Ishikawa (cell line): ENCODE data around the gene DPP4.

Experiments
- CEBPB ChIP-seq: IDR thresholded peaks from 2 replicates; pipeline ENCODE4 v1.6.1; 2012
- CREB1 ChIP-seq: IDR thresholded peaks from 2 replicates; pipeline ENCODE4 v1.6.1; 2012; ENCODE audit warnings: low read depth
- EGR1 ChIP-seq: IDR thresholded peaks from 2 replicates; pipeline ENCODE4 v1.6.1; 2012
- EP300 ChIP-seq: IDR thresholded peaks from 2 replicates; pipeline ENCODE4 v1.6.1; 2012; ENCODE audit warnings: borderline replicate concordance
- FOXM1 ChIP-seq: IDR thresholded peaks from 2 replicates; pipeline ENCODE4 v1.6.1; 2012; ENCODE audit warnings: low read depth, borderline replicate concordance
- MAX ChIP-seq: IDR thresholded peaks from 2 replicates; pipeline ENCODE4 v1.6.1; 2012
- NFIC ChIP-seq: IDR thresholded peaks from 2 replicates; pipeline ENCODE4 v1.6.1; 2012
- RAD21 ChIP-seq: IDR thresholded peaks from 2 replicates; pipeline ENCODE4 v1.6.1; 2012; ENCODE audit warnings: low read depth
- REST ChIP-seq: IDR thresholded peaks from 2 replicates; pipeline ENCODE4 v1.6.1; 2012; ENCODE audit warnings: low read depth, mild to moderate bottlenecking
- TAF1 ChIP-seq: IDR thresholded peaks from 2 replicates; pipeline ENCODE4 v1.6.1; 2012; ENCODE audit warnings: low read depth, mild to moderate bottlenecking
- TCF12 ChIP-seq: IDR thresholded peaks from 2 replicates; pipeline ENCODE4 v1.6.1; 2012; ENCODE audit warnings: low read depth
- TEAD4 ChIP-seq: IDR thresholded peaks from 2 replicates; pipeline ENCODE4 v1.6.1; 2012
- USF1 ChIP-seq: IDR thresholded peaks from 2 replicates; pipeline ENCODE4 v1.6.1; 2012
- YY1 ChIP-seq: IDR thresholded peaks from 2 replicates; pipeline ENCODE4 v1.6.1; 2012; ENCODE audit warnings: low read depth
- ZBTB7A ChIP-seq: IDR thresholded peaks from 2 replicates; pipeline ENCODE4 v1.6.1; 2012; ENCODE audit warnings: low read depth

Gene DPP4

GRCh38 chr2:162007447-162008040 lies 66.5 kb downstream of the DPP4 start:
- peak; percentile 62 for TF ChIP-seq RAD21
- no peak for TF ChIP-seq FOXM1

- TF ChIP-seq NFIC (no peak), ZBTB7A (no peak), CREB1 (no peak), EGR1 (no peak), REST (no peak), TAF1 (no peak), EP300 (no peak), RAD21 (no peak), YY1 (no peak), TEAD4 (no peak)
These were observed 67.7 kb downstream of the DPP4 start for GRCh38 chr2:162006337-162006736.

DNA sequence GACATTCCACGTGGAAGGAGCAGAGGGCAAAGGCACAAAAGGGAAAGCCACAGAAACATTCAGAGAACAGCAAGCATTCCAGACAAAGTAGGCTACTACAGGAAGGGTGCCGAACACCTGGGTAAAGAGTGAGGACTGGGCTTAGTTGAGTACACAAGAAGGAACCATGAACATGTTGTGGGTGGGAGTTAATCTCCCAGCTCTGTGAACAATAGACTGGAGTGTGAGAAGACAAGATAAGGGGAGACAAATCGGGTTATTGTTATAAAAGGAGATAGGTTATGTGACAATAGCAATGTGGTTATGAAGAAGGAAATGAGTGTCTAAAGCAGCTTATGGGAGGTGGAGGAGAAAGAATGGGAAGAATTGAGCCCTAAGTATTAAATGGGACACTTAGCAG lies 70.0 kb downstream of the DPP4 start:
- TF ChIP-seq TCF12 (no peak), EP300 (no peak), USF1 (no peak)

DNA sequence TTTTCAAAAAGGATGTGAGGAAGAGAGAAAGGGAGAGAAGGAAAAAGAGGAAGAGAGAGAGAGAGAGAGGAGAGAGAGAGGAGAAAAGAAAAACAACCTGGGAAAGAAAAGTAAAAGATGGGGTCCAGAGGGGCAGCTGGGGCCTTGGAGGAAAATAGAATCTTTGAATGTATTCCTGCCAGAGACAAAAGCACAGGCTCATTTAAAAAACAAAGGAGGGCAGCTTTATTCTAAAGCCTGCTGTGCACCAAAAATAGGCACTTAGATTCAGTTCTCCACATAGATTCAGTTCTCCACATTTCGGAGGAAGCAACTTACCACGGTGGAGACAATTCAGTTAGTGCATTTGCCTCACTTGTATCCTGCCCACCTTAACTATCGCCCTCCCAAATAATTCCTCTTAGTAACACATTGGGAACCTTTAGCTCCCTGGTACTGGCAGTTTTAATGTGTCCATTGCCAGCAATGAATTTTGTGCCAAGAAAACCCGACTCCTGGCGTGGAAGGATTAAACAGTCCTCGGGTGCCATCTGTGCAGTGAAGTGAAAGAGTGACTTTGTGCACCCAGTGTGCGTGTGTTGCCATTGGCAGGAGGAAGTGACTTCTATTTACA lies 71.3 kb downstream of the DPP4 start:
- TF ChIP-seq ZBTB7A (no peak), MAX (no peak), RAD21 (no peak), REST (no peak), EP300 (no peak), EGR1 (no peak), CREB1 (no peak), CEBPB (no peak), NFIC (no peak), TEAD4 (no peak), FOXM1 (no peak), TCF12 (no peak), TAF1 (no peak), USF1 (no peak), YY1 (no peak)

DNA sequence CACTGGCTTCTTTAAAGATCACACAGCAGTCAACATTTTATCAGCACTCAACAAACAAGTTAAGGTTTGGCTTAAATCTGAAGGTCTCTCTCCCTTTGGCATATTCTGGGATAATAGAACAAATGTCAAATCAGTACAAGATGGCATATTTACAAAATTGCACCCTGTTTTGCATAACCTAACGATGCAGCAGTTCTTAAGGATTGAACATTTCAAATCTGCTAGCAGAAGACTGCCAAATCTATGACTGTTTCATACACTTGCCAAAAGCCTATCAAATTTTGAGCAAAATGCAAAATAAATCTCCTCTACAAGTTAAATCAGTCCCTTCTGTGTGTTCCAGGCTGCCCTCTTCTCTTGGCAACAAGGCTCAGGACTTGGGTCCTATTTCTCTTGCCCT lies 73.6 kb downstream of the DPP4 start:
- no peak for TF ChIP-seq CEBPB
- TF ChIP-seq MAX: no peak
- no peak for TF ChIP-seq TEAD4
- no peak for TF ChIP-seq FOXM1
- TF ChIP-seq CREB1: no peak
- TF ChIP-seq TCF12: no peak
- no peak for TF ChIP-seq ZBTB7A
- TF ChIP-seq EP300: no peak
- TF ChIP-seq TAF1: no peak

DNA sequence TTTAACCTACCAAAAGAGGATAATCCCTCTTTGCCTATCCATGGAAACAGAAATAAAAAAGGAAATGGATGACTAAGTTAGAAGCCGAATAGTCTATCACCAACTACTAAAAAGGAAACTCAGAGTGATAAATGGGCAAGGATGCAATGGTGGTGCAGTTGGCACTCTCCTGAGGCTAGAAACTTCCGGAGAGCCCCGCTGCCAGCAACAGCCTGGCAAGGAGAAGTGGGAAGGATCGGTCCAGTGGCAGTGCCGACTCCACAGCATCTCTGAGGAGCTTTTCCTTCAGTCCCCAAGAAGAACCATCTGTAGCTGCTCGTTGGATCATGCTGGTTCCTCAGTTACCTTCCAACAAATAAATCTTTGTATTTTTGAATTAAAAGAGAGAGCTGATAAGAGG lies 74.7 kb downstream of the DPP4 start:
- TF ChIP-seq TAF1: no peak
- TF ChIP-seq USF1: no peak
- TF ChIP-seq ZBTB7A: no peak
- TF ChIP-seq MAX: no peak
